GM21717 (cell line): ENCODE measurements around the gene SPDYE17.
"Not testable (repeated sequence)": the region's sequence is repeated elsewhere in the genome, so short reads cannot be mapped to it uniquely, and the experiment has no call there.

Source experiments
- ATAC-seq: cut with Tn5 transposase; IDR thresholded peaks from one replicate; pipeline ENCODE4 v1.9.1; 2021; ENCODE audit warnings: mild to moderate bottlenecking, moderate library complexity; ENCODE audit not compliant: unreplicated experiment

The SPDYE17 gene

GRCh38 chr7:76974793-76975579 lies 57.2 kb downstream of the SPDYE17 start:
- not testable (repeated sequence) for ATAC-seq

GRCh38 chr7:76974336-76974735 lies 57.8 kb downstream of the SPDYE17 start:
- ATAC-seq, result not testable (repeated sequence)

DNA sequence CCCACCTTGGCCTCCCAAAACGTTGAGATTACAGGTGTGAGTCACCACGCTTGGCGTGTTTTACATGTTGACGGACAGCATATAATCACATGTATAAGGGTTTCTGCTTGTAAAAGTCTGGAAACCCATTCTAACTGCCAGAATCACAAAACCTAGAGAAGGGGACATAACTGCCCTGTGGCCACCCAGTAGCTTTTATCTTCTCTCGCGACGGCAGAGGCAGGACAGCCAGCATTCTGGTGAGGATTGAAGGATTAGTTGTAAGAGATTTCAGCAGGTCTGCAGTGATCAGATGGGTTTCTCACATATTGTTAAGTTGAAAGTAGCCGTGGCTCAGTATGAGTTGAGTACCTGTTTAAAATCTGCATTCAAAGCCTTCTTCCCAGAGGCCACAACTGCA lies 59.8 kb downstream of the SPDYE17 start:
- not testable (repeated sequence) for ATAC-seq
